Femur (tissue), 1 donor: ENCODE results near the gene POLR3H.
A peak's percentile ranks its signal among the peaks of the same experiment; 100 is the strongest.

Experiments used
- DNase-seq: peaks from one replicate; pipeline ENCODE4 v3.0.0-alpha.2; 2017

Gene POLR3H

DNA sequence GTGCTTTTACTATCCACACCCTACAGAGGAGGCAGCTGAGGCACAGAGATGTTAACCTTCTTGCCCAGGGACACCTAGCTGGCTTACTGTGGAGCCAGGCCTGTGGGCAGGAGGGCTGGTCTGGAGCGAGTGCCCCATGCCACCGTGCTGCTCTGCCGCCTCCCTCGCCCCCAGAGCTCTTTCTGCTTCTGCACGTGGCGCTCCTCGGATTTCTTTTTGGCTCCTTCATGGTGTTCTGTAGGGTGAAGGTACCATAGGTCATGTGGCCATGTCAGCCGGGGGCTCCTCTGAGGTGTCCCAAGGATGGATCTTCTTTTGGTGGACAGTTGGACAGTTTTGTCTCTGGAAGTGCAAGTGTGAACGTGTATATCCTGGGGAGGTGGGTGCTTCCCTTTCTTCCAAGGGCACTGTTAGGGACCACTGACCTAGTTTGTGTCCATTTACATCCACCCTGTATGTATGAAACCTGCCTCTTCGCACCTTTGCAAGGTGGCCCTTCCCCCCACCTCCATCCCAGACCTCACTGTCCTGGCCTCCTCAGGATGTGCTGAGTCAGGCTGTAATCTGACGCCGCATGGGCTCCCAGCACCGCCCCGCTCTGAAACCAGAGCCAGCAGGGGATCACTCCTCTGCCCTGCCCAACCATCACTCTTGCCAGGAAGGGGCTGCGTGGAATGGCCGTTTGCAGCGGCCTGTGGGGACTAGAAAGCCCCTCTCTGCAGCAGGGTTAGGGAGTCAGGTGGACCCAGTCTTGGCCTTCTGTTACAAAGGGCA lies 31.7 kb downstream of the POLR3H start:
- peak; percentile 63 for DNase-seq

DNA sequence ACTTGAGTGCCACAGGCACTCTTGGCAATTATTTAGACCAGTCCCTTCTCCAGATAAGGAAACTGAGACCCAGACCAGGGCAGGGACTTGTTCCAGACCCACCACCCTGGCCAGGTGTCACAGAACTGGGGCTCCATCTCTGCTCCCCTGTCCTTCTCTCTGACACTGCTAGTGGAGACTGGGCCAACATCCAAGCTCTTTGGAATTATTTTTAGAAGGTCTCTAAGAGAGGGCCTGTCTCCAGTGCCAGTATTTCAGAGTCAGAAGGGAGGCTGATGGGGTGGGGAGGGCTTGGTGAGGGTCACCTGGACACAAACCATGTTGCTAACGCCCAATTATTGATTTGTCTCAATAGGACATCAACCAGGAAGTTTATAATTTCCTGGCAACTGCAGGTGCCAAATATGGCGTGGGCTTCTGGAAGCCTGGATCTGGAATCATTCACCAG lies 32.7 kb downstream of the POLR3H start:
- no peak for DNase-seq

DNA sequence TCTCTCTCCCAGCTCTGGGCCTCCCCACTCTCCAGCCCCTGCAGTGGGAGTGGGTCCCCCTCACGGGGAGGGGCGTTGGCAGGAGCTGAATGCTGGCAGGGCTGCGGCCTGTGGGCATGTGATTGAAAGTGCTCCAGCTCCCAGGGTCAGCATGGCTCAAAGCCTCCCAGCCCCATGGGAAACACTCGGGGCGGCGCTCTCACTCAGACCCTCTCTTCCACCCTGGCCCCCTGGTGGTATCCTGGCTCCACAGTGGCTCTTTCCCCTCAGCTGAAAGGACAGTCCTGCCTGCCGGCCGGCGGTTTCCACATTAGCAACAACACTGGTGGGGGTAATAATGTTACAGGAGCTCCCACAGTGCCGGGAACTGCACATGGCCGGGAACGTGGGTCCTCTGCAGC lies 35.5 kb downstream of the POLR3H start:
- DNase-seq, result peak; percentile 54

DNA sequence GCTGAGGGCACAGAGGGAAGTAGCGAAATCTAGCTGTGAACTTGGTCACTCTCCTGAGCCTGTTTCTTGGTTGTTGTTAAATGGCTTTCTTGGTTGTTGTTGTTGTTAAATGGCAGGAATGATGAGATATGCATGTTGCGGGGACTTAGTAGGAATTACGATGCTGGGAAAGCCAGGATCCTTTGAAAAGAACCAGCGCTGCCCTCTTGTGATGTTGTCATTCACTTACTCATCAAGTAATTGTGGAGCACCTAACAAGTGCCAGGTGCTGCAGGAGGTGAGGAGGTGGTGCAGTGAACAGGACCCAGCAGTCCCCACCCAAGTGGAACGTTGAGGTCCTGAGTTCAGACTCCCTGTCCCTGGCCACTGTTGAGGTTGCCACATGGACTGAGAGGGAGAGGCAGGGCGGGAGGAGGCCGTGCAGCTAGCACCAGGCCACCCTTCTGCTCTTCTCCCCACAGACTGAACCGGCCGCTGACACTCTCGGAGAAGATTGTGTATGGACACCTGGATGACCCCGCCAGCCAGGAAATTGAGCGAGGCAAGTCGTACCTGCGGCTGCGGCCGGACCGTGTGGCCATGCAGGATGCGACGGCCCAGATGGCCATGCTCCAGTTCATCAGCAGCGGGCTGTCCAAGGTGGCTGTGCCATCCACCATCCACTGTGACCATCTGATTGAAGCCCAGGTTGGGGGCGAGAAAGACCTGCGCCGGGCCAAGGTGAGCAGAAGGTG lies 36.8 kb downstream of the POLR3H start:
- no peak for DNase-seq

DNA sequence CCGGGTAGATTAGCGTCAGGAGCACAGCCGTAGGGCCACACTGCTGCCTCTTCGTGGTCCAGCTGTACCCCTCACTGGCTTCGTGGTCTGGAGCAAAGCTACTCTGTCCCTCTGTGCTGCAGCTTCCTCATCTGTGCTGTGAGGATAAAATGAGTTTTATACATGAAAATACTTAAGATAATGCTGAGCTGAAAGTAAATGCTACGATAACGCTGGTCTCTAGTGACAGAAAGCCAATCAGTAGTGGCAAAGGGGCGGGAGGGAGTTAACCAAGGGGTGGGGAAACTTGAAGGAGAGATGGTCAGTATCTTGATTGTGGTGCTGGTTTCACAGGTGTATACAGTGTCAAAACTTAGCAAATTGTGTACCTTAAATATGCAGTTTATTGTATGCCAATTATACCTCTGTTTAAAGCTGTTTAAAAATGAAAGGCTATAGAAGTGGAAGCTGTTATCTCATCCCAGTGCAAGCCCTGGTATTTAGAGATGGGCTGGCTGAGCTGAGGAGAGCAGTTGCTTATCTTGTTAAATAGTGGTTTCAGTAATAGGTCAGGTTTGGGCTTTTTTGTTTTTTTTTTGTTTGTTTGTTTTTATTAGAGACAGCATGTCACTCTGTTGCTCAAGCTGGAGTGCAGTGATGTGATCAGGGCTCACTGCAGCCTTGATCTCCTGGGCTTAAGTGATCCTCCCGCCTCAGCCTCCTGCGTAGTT lies 38.6 kb downstream of the POLR3H start:
- DNase-seq, result no peak

DNA sequence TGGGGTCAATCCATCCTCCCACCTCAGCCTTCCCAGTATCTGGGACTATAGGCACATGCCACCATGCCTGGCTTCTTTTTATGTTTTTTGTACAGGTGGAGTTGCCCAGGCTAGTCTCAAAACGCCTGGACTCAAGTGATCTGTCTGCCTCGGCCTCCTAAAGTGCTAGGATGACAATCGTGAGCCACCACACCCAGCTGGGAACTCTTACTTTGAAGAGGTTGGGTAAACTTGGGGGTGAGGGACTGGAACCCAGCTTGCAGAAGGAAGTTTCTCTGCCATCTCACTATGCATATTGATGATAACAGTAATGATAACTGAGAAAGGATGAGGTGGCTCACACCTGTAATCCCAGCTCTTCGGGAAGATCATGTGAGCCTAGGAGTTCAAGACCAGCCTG lies 39.5 kb downstream of the POLR3H start:
- DNase-seq, result no peak

DNA sequence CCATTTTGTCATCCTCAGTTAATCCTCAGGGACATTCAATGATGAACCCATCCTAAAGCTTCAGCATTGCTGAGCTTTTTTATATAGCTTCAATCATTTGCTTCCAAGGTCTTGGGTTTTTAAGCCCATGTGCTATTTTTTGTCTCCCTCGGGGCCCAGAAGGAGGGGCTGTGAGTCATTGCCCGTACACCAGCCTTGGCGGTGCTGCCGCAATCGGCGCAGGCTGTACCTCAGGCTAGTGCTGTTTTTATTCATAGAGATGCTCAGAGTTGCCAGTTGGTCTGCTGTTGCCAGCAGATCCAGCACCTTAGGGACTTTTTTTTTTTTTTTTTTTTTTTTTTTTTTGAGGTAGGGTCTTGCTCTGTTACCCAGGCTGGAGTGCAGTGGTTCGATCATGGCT lies 39.9 kb downstream of the POLR3H start:
- DNase-seq, result no peak

DNA sequence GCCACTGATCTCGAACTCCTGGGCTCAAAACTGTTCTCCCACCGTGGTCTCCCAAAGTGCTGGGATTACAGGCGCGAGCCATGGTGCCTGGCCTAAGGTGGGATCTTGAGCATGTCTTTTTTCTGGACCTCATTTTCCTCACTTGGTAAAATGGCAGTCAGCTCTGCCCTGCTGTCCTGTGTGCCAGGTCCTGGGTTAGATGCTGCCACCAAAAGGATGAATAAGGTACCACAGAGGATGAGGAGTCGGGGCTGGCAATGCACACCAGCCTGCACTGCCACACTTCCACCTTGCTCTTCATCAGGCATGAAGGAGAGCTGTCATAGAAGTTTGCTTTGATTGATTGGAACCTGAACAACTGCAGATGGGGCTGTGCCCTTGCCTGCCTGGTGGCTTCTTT lies 43.1 kb downstream of the POLR3H start:
- DNase-seq, result no peak

DNA sequence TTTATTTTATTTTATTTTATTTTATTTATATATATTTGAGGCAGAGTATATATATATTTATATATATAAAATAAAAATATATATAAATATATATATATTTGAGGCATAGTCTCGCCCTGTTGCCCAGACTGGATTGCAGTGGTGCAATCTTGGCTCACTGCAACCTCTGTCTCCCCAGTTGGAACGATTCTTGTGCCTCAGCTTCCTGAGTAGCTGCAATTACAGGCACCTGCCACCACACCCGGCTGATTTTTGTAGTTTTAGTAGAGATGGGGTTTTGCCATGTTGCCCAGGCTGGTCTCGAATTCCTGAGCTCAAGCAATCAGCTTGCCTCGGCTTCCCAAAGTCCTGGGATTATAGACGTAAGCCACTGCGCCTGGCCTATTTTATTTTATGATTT lies 44.0 kb downstream of the POLR3H start:
- DNase-seq, result no peak

DNA sequence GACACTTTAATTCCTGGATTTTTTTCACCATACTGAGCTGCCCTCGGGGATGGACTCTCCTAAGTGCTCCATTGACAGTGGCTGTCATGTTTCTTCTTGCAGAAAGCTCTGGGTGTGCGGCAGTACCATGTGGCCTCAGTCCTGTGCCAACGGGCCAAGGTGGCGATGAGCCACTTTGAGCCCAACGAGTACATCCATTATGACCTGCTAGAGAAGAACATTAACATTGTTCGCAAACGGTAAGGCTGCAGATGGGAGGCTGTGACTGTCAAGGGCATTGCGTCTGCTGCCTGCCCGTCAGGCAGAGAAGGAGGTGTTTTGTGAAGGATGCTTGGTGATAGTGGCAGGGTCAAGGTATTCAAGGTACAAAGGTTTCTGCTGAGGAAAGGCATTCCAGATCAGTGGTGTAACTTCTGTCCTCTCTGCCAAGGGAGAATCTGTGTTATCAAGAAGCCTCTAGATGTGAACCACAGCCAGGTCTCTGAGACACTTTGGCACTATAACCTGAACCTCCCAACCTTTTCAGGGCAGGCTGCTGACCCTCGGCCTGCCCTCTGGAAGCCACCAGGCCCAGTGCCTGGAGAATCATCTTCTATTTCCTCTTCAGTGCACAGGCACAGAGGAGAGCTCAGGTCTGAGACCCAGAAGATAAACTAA lies 44.5 kb downstream of the POLR3H start:
- DNase-seq, result no peak

DNA sequence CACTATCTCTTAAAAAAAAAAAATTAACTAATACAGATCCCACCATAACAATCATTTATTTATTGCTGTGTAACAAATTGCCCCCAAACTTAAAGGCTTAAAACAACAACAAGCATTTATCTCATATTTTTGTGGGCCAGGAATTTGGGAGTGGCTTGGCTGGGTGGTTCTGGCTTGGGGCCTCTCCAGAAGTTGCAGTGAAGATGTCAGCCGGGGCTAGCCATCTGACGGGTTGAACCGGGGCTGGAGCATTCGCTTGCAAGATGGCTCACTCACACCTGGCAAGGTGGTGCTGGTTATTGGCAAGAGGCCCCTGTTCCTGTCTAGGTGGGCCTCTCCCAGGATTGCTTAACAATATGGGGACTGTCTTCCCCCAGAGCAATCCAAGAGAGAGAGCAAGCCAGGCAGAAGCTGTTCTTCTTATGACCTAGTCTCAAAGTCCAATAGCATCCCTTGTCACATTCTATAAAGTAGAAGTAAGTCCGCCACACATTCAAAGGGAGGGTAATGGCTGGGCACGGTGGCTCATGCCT lies 45.9 kb downstream of the POLR3H start:
- DNase-seq, result no peak

DNA sequence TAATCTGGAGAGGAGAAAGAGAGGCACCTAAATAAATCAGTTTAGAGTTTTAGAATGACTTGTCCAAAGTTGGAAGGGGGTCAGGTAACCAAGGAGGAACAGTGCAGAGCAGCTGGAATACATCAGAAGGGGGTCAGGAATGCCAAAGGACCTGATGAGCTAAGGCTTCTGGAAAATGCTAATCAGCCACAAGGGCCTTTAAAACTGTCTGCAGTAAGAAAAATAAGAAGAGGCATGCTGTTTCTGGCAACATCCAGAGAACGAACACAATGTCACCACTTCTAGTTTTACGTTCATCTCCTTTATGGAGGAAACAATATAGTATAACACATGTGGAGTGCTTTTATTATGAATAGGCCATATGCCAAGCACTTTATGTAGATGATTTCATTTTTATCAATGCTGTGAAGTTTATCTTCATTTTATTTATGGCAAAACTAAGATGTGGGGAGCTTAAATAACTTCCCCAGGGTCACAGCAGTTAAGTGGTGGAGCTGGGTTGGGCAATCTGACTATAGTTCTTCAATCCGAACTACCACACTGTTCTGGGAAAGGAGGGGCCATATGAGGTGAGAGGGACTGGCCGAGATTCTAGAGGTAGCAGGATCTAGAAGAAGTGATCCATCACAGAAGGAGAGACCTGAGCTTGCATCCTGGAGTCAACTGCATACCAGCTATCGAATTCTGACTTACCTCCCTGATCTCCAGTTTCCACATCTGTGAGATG lies 52.7 kb downstream of the POLR3H start:
- DNase-seq, result no peak

DNA sequence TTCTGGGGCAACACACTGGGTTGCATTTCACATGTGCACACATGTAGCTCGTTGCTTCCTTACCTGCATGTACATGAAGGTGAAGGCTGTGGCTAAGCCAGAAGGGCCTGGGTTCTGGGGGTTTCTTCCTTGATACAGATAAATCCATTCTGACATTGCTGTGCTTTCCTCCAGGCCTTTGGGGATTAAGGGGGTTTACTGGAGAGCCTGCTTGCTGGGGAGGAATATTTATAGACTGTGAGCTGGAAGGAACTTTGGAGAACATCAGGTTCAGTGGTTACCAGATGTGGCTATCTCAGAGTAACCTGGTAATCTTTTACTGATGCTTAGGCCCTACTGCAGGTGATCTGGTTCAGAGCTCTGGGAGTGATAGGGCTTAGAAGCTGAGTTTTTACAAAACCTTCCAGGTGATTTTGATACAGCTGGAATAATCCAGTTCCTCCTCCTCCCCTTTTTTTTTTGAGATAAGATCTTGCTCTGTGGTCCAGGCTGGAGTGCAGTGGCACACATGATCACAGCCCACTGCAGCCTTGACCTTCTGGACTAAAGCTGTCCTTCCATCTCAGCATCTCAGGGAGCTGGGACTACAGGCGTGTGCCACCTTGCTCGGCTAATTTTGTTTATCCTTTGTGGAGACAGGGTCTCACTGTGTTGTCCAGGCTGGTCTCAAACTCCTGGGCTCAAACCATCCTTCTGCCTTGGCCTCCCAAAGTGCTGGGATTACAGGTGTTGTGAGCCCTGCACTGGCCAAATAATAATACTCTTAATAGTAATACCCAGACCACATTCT lies 55.5 kb downstream of the POLR3H start:
- DNase-seq, result no peak

DNA sequence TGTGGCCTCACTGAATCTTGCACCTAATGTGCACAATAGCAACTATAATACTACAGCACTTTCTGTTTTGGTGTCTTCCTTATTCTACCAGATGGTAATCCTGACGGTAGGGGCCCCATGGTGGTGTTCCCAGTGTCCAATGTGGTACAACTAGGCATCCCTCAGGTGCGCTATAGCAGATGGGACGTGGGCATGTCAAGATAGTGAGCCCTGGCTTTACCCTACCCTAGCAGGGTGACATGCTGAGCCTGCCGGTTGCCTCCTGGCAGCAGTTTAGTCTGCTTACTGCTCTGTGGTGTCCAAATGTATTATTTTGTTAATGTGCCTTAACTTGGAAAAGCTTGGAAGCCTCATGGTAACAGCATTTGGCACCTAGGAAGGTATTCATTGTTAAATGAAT lies 56.2 kb downstream of the POLR3H start:
- no peak for DNase-seq

DNA sequence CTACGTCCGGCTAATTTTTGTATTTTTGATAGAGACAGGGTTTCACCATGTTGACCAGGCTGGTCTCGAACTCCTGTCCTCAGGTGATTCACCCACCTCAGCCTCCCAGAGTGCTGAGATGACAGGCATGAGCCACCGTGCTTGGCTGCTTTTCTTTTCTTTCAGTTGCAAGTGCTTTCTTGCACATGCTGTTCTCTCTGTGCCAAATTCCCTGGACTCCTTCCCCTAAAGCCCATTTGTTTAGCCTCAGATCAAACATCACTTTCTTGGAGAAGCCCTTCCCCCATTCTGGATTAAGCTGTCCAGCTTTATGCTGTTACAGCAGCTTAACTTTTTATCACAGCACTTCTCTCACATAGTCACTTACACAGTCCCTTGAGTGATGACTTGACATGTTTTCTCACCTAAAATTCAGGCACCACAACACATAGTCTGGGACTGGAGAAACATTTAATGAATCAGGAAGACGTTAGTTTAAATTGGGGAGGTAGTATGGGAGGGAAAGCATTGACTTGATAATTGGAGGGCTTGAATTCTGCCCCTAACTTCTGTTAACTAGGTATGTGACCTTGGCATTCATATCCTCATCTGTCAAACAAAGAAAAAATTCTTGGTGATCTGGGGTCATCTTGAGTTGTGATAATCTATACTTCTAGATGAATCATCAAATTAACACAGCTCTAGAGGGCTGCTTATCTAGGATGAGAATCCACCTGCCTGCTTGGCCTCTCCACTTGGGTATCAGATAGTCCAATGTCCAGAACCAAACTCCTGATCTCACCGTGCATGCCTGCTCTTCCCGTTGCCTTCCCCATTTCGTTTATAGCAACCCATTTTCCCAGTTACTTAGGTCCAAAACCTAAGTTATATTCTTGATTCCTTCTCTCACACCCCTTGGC lies 57.0 kb downstream of the POLR3H start:
- DNase-seq, result no peak

DNA sequence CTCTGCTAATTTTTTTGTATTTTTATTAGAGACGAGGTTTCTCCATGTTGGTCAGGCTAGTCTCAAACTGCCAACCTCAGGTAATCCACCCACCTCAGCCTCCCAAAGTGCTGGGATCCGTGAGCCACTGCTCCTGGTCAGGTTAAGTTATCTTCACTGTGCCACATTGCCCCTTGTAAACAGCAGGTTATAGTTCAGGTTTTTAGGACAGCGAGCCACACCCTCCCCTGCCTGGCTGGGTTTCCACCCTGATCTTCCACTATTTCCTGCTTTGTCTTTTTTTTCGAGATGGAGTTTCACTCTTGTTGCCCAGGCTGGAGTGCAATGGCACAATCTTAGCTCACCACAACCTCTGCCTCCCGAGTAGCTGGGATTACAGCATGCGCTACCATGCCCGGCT lies 59.2 kb downstream of the POLR3H start:
- DNase-seq, result no peak

DNA sequence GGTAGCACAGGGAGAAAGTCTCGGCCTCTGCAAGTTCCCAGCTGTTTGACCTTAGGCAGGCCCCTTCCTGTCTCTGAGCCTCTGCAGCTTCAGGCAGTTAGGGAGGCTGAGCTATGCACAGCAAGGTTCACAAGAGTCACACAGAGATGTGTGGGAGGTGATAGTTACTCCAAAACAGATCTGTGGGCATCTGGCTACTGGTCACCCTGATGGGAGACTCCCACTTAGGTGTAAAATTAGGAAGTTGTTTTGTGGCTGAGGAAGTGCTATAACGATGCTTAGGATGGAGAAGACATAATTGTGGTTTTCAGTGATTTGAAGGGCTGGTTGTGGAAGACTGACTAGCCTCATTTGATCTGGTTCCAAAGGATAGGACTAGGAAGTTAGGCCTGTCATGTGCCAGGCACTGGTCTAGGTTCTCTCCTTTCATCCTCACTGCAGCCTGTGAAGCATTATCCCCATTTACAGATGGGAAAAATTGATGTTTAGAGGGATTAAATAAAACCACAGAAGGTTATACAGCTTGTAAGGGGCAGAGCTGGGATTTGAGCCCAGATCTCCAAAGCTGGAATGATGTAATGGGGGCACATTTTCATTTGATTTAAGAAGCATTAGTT lies 61.8 kb downstream of the POLR3H start:
- DNase-seq, result no peak

DNA sequence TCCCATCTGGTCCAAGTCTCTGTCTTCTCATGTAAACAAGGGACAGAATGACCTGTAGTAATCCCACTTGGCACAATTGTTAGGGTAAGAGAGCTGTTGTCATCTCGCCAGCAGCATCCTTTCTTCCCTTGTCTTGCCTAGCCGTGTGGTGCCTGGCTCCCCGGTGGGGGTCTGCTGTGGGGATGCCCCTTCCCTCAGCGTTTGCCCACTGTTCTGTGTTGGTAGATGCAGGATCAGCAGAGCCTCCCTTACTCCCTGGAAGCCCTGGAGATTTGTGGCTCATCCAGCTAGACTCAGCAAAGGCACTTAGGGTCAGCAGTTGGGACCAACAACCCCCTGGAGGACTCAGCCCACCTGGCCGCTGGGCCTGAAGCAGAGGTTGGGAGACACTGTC lies 62.3 kb downstream of the POLR3H start:
- DNase-seq, result no peak

DNA sequence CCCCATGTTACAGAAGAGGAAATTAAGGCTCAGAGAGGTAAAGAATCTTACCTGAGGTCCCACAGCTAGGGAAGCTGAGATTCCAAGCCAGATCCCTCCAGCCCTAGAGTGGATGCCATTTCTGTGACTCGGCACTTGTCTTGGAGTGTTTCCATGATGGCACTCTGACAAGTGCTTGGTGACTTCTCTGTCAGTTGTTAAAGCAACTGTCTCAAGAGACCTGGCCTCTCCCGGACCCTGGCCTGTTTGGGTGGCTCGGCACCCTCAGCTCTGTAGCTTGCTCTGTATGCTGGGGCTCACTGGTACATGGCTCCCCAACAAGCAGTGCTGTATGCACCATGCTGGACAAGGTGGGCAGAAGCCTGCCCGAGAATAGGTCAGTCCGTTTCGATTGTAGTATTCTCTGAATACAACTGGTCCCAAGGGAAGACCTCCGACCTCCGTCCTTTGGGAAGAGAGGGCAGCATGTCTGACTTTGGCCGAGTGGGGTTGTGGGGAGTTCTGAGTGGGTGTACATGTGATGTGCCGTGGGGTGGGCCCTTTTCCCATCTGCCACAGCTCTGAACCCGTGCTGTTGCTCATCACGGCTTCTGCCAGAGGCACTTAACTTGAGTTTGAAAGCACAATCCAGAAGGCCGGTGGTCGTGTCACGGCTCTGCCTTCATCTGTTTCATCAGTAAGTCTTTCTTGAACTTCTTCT lies 63.0 kb downstream of the POLR3H start:
- no peak for DNase-seq
